NCI-H1417 treated with DMSO at 0.1 percent for 48 hours (cell line): ENCODE results near the gene RHPN2.
"Not testable (repeated sequence)": the region's sequence is repeated elsewhere in the genome, so short reads cannot be mapped to it uniquely, and the experiment has no call there.

Experiments used
- DNase-seq: peaks from one replicate; lab custom pipeline; 2025; lab: John Stamatoyannopoulos, UW

The RHPN2 gene

GRCh38 chr19:32976223-32976805, 88.4 kb downstream of the RHPN2 start:
- DNase-seq: peak; percentile 1

DNA sequence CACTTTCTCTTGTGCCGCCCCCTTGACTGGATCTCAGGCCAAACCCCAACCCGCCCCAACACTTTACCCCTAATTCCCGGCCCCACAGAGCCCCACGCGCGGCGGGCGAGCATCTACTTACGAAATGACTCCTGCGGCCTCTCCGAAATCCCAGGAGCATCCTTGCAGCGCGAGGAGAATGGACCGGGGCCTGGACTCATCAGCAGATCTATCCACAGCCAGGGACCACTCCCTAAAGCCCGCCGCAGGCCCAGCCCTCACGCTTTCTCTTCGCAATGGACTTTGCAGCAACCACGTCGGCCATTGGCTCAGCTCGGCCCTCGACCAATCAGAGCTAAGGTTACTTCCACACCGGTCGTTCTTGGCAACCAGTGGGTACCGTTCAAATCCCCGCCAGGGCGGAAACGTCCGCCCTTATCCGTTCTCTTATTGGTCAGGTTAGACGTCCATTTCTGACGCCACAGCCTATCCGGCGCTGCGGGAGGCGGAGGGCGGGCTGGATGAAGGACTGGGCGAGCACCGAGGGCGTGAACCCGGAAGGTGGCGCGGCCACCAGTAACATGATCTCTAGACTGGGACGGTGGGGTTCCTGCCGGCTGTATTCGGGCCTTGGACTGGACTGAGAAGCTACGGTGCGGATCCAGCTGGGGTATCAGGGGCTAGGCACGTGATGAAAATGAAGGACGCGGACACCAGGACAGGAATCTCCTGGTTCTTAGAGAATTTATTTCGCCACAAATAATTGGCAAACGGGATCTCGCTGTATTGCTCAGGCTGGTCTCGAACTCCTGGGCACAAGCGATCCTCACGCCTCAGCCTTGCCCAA, 92.8 kb downstream of the RHPN2 start, which contains the start of the genes CEP89 and FAAP24:
TSS of gene CEP89 (minus strand) at position 244 of the 826 bp plus-strand sequence. CDS start at position 160, 84 bp downstream.
TSS of gene FAAP24 (plus strand) at position 528 of the 826 bp plus-strand sequence. CDS start 955 bp downstream, outside the sequence.
- DNase-seq: peak; percentile 97

DNA sequence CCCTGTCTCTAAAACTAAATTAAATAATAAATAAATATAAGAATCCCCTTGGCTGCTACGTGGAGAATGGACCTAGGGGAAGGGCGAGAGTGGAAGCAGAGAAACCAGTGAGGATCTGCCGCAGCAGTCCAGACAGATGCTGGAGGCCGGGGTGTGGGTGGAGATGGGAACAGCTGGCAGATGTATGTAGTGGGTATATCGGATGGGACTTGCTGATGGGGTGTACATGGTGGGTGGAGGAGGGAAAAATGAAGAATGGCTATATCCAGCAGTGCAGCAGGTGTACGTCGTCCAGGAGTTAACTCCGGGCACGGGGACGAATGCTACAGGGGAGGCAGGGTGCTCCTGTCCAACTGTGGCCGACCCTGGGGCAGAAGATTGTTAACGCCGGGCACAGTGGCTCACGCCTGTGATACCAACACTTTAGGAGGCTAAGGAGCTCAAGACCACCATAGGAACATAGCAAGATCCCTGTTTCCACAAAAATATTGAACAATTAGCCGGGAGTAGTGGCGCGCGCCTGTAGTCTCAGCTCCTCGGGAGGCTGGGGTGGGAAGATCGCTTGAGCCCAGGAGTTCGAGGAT, 93.6 kb downstream of the RHPN2 start:
- no peak for DNase-seq

- no peak for DNase-seq
Observed at GRCh38 chr19:32969549-32969948, 95.1 kb downstream of the RHPN2 start.

GRCh38 chr19:32966750-32967149, 97.9 kb downstream of the RHPN2 start:
- no peak for DNase-seq

GRCh38 chr19:32945260-32945659, 119.4 kb downstream of the RHPN2 start:
- DNase-seq: no peak

DNA sequence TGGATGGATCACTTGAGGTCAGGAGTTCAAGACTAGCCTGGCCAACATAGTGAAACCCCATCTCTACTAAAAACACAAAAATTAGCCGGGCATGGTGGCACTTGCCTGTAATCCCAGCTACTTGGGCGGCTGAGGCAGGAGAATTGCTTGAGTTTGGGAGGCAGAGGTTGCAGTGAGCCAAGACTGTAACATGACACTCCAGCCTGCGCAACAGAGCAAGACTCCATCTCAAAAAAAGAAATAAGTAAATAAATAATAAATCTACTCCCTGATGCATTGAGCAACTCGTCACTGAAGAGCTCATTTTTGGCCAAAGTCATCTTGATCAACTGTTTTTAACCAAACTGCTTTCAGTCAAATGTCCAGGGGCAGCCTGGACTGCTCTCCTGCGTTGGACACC, 123.4 kb downstream of the RHPN2 start:
- not testable (repeated sequence) for DNase-seq

- DNase-seq: no peak
Observed at GRCh38 chr19:32936065-32936464, 128.6 kb downstream of the RHPN2 start.

DNA sequence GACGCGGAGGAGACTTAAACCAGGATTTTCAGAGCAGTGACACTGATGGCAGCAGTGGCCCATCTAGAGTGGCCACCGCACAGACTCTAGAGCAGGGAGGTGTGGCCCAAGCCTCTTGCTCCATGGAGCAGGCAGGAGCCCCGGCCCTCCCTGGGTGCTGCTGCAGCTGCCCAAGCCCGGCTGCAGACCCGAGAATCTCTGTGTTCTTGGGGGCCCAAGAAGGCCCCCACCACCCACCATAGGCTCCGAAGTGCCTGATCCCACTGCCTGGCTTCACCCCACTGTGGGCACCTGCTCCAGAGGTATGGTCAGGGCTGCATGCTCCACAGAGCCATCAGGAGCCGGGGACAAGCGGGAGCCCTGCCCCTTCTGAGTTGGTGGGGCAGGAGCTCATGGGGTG, 129.1 kb downstream of the RHPN2 start:
- DNase-seq: no peak

- DNase-seq: no peak
Observed at GRCh38 chr19:32933571-32933970, 131.1 kb downstream of the RHPN2 start.

DNA sequence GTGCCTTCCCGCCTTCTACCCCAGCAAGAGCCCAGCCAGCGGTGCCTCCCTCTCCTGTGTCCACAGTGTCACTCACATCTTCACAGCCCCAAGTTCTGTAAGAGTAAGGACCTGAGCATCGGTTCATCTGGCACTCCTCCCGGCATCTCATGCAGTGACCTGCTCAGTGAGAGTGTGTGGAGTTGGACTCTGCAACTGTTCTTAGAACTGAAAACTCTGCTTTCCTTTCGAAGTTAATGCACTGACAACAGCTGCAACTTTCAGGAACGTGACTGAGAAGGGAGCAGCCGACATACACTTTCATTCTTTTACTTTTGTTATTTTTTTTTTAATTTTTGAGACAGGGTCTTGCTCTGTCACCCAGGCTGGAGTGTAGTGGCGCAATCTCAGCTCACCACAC, 134.1 kb downstream of the RHPN2 start:
- no peak for DNase-seq

DNA sequence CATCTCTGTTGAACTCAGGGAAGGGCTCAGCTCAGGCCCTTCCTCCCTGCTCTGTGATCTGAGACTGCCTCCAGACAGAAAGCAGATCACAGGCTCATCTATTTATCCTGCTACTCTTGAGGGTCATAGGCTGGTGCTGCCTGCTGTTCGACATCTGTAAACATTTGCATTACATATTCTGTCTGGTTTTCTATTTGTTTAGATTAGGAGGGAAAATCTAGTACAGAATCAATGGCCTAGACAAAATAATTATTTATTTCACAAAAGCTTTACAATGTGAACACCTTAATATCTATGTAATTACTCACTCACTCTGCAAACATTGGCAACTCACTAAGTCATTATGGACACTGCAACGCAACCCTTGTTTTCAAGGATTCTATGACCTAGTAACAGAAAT, 135.9 kb downstream of the RHPN2 start:
- peak; percentile 66 for DNase-seq
